Stimulated activated CD8-positive, alpha-beta memory T cell treated with anti-CD3 and anti-CD28 coated beads, Interleukin-7, amount 100 ng/mL, for 48 hours (primary cell): ENCODE results near the gene TRPC1.
A peak's percentile ranks its signal among the peaks of the same experiment; 100 is the strongest.

Source experiments
- DNase-seq, 2 donors: peaks; one replicate each; pipeline ENCODE4 v3.0.0-alpha.2; 2020; ENCODE audit warnings: low read depth in 1 of 2; ENCODE audit errors: extremely low read depth in 1 of 2

The TRPC1 gene

GRCh38 chr3:142828703-142829305 is 105.0 kb downstream of the TRPC1 start:
- DNase-seq = peak; percentile 33 to 52

GRCh38 chr3:142837526-142837925 is 113.7 kb downstream of the TRPC1 start:
- DNase-seq = no peak

- no peak for DNase-seq
Measured at GRCh38 chr3:142839831-142840230, 116.0 kb downstream of the TRPC1 start.

GRCh38 chr3:142844339-142844977 is 120.6 kb downstream of the TRPC1 start:
- DNase-seq = peak in 1 of 2 donors; percentile 7

- no peak for DNase-seq
Measured at GRCh38 chr3:142846779-142847577, 123.1 kb downstream of the TRPC1 start.

- DNase-seq = no peak
Measured at GRCh38 chr3:142849148-142849547, 125.3 kb downstream of the TRPC1 start.

- peak in 1 of 2 donors; percentile 11 for DNase-seq
Measured at GRCh38 chr3:142850395-142851023, 126.7 kb downstream of the TRPC1 start.

GRCh38 chr3:142852009-142852408 is 128.2 kb downstream of the TRPC1 start:
- no peak for DNase-seq

GRCh38 chr3:142853270-142854168 is 129.7 kb downstream of the TRPC1 start:
- DNase-seq = no peak

- no peak for DNase-seq
Measured at GRCh38 chr3:142857056-142857455, 133.2 kb downstream of the TRPC1 start.
